ENCODE data around the gene PYGB.
A peak's percentile ranks its signal among the peaks of the same experiment; 100 is the strongest.

Gene PYGB

DNA sequence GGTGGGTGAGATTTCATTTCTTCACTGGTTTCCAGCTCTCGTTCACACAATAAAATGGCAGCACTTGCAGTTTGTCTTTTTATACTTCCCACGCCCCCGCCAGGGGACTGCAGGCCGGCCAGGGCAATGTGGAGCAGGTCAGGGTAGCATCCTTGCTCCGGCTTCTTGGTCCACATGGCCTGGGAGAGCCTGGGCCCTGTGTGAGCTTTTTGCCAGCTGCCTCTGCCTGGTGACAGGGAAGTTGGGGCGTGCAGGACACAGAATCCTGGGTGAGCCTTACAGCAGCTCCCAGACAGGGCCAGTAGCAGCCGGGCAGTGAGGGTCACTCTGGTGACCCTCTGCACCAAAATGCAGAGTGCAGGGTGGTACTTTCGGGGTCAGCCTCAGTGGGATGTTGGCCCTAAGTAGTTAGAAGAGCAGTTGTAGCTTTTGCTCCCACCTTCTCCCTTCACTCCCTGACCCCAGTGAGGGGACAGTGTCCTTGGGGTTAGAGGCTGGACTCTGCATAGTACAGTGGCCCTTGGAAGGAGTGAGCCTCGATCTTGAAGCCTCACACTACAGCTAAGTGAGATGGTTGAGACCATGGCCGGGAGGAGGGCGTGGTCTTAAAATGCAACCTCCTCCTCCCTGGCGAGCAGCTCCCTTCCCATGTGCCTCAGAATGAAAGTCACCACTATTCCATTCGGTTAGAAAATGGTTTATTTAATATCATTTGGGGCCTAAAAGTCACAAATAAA lies 23.8 kb downstream of the PYGB start:
- DNase-seq (ENCODE audit: low spot score) = no peak

DNA sequence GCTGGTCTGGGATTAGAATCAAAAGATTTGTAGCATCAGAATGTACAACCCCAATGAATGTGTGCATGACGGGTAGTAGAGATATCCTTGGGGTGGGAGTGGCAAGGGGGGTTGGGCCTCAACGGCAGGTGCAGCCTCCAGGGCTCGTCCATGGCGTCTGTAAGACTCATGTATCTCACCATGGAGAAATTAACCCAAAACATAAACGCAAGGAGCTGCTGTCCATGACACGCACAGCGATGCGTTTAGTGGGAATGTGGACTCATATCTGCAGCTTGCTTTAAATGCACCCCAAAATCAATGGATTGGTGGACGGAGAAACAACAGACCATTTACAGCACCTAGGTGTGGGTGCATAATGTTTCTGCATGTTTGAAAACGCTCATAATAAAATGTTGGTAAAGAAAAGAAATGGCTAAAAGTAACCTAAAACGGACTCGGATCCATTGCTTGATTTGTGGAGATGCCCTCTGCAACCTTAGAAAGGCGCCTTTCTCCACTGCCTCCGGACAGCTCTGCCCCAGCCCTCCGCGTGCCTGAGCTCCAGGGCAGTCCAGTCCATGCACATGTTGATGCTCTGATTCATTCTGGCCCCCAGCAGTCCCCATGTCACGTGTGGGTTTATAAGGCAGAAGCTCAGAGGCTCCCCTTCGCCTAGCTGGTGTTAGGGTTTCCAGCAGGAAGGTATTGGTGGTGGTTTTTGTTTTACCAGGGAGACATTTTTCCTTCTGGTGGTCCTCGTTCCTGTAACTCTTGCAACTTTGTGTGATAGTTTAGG lies 24.5 kb downstream of the PYGB start:
- no peak for DNase-seq (ENCODE audit: low spot score)

DNA sequence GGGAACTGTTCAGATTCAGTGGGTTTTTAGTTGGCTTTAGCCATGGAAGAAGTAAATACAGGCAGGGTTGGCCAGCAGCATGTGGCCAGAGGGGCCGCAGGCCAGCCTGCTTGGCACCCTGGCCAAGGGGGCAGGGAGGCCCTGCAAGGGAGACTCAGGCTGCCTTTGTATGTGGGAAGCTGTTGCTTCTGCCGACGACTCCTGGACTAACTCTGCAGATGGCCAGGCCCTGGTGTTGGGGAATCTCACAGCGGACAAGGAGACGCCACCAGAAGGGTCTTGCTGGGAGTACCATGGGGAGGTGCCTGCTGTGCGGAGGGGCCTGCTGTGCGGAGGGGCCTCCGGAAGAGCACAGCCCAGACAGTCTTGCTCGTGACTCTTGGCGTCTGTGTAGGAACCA lies 25.2 kb downstream of the PYGB start:
- no peak for DNase-seq (ENCODE audit: low spot score)

DNA sequence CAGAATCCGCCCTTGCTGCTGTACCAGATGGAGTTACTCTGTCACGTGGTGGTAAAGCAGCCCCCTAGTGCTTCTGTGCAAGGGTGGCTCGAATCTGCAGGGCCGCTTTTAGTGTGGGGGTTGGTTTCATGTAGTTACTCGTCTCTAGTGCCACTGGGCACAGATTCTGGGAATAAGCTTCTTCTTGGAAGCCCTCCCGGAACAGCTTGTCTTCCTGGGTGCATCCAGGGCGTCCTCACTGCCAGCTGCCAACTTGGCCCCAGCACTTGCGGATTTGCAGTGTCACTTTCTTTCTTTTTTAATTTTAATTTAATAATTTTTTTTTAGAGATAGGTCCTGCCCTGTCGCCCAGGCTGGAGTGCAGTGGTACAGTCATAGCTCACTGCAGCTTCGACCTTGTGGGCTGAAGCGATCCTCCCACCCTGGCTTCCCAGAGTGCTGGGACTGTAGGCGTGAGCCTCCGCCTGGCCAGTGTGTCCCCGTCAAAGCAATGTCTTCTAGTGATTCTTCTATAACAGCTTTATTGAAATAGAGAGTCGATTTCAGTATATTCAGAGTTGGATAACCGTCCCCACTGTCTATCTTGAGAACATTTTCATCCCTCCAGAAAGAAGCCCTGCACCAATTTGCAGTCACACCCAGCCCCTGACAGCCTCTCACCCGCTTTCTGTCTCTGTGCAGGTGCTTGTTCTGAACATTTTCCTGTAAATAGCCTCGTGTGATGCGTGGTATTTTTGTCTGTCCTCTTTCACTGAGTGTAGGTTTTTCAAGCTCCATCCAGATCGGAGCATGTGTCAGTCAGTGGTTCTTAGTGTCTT lies 25.9 kb downstream of the PYGB start:
- no peak for DNase-seq (ENCODE audit: low spot score)

DNA sequence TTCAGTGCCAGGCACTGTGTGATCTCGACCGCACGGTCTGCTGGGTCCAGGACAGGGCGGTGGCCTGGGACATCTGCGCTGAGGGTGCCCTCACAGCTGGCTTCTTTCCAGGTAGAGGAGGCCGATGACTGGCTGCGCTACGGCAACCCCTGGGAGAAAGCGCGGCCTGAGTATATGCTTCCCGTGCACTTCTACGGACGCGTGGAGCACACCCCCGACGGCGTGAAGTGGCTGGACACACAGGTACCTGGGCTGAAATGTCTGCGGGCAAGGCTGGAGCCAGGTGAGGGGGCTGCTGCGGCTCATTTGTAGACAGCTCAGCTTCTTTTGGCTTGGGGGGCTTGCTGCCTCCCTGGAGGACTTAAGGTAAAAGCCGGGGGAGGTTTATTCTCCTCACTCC lies 26.6 kb downstream of the PYGB start:
- no peak for DNase-seq (ENCODE audit: low spot score)

DNA sequence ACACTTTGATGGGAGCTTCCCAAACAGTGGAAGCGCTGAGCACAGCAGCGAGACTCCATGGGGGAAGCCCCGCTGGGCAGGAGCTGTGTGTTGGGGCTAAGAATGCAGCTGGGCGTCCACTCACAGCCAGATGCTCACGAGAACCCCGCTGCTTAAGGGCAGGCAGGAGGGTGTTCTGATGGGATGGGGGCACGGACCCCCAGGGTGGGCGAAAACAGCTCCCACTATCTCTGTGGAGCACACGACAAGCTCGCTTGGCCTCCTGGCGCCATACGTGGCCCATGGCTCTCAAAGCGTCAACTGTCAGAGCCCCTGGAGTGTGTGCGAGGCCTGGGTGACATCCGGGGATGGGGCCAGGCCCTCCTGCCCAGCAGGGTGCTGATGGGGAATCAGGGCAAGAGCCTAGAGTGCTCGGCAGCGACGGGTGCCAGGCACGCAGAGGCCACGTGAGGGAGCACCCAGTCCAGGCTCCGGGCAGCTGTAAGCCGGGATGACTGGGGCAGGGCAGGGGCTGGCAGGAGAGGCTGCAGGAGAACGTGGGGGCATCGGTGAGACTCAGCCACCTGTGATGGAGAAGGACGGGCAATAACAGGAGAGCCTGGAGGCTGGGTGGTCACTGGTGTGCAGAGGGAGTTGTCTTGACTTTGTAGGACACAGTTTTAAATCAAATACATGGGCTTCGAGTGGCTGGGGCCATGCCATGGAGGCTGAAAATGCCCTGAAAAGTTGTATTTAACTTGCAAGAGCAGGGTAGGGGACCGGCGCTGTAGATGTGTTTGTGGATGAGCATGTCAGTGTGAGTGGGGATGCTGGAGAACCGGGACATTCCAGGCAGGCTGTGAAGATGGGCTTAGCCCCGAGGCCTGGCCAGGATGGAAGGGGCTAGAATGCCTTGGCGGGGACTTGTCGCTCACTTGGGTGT lies 27.3 kb downstream of the PYGB start:
- DNase-seq (ENCODE audit: low spot score) = no peak

DNA sequence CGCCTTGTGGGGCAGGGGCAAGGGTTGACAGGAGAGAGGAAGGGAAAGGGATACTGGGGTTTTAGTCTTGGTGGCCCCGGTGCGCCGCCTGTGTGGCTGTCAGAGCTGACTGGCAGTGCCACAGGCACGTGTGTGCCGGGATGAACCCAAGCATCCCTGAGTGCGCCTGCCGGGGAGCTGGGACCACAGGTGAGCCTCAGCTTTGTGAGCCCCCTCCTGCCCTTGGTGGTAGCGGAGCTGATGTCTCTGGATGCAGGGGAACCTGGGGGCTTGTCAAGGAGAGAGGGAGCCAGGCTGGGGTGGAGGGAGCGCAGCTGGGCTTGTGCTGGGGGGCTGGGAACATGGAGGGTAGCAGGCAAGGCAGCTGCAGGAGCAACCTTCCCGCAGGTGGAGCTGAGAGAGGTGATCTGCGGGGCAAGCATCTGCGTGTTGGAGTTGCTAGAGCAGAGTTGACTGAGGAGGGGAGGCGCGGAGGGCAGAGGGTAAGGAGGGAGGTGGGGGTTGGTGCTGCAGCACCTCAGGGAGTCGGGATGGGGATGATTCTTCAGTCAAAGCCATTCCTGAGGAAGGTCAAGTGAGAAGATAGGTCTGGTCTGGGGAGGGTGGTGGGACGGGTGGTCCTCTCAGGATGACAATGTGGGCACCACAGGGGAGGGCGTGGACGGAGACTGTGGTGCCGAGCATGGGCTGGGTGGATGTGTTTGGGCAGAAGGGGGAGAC lies 28.1 kb downstream of the PYGB start:
- no peak for DNase-seq (ENCODE audit: low spot score)

DNA sequence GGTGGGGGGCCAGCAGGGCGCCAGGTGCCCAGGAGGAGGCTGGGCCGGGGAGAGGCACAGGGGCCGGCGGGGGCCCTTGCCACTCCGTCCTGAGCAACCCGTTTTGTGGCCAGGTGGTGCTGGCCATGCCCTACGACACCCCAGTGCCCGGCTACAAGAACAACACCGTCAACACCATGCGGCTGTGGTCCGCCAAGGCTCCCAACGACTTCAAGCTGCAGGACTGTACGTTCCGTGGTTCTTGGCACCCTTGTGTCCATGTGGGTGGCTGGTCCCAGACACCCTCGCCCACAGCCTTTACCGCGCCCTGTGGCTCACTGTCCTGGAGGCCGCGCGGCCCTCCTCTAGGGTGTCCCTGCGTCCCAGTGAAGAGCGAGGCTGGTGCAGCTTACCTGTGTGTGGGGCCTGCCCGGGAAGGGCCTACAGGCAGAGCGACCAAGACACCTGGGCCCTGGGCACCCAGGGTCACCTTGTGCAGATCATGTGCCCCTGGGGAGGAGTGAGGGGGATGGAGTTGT lies 28.7 kb downstream of the PYGB start:
- DNase-seq (ENCODE audit: low spot score) = no peak

DNA sequence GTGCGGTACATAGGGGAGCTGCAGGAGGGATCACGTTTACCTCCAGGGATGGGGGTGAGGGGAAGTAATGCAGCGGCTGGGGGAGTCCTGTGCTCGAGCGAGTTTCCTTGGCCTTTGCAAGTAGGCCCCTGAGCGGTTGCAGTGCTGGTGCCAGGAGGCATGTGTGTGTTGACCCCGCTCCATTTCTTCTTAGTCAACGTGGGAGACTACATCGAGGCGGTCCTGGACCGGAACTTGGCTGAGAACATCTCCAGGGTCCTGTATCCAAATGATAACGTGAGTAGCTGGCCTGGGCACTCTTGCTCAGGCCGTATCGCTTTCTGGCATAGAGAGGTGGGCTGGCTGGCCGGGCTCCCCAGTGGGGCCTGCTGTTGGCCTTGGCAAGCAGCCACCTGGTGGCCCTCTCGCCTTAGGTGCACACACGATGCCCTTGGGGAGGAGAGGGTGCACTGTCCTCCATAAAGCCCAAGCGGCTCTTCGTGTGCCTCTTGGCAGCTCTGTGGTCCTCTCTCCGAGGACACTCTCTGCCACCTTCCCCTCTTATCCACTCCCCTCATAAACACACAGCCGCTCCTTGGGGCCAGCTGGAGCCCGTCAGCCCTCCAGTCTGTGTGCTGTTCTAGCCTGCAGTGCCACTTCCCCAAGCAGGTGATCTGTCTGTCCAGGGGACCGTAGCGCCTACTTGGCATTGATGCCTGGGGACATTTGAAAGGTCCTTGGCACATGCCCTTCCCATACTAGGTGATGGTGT lies 29.3 kb downstream of the PYGB start:
- no peak for DNase-seq (ENCODE audit: low spot score)

DNA sequence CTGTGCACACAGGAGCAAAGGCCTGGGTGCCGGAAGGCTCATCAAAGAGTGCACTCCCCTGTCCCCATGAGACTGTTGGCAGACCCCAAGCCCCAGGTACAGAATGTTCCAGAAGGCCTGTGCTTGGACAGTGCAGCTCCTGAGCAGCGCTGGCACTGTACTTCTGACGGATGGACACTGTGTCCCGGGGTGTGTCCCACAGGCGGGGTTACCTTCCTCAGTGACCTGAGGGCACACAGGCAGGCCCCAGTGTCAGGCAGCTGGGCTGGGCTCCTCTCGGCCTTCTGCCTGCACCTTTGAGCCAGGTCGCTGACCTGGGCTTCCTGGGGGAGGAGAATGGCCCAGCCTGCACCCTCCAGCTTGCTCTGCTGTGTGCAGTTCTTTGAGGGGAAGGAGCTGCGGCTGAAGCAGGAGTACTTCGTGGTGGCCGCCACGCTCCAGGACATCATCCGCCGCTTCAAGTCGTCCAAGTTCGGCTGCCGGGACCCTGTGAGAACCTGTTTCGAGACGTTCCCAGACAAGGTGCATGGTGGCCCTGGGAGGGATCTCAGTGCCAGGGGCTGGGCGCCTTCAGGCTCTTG lies 30.1 kb downstream of the PYGB start:
- no peak for DNase-seq (ENCODE audit: low spot score)

DNA sequence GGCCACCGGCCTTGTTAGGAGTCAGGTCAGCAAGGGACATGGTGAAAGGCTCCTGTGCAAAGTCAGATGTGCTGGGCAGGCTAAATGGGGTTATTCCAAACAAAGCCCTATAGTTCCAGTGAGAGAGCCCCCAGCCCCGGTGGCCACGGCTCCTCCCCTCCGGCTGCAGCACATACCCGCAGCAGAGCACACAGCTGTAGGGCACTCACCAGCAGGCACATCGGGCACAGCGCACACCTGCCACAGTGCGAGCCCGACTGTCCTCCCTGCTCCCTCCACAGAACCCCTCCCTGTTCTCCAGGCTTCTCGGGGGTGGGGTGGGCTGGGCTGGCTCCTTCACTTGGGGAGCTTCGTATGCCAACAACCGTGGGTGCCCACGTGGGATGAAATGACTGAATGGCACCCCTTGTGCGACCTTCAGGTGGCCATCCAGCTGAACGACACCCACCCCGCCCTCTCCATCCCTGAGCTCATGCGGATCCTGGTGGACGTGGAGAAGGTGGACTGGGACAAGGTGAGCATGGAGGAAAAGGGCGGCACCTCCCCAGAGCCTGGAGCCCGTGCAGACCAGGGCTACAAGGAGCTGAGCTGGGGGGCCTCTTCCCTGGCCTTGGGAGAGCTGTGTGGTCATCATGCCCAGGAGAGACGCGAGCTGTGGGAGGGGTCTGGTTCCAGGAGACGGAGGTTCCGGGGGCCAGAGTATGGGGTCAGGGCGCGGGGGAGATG lies 30.9 kb downstream of the PYGB start:
- no peak for DNase-seq (ENCODE audit: low spot score)

DNA sequence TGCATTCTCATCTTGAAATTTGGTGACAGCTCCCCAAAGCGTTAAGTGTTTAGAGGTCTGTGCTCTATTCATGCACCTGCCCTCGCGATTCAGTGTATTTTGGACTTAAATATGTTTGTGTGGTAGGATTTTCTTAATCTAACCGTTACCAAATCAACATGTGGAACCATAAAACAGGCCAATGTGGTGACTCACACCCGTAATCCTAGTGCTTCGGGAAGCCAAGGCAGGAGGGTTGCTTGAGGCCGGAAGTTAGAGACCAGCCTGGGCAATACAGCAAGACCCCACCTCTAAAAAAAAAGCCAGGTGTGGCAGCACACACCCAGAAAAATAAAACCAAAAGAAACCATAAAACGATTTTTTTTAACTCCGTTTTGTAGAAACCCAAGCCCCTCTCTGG lies 31.5 kb downstream of the PYGB start:
- peak; percentile 35 for DNase-seq (ENCODE audit: low spot score)

DNA sequence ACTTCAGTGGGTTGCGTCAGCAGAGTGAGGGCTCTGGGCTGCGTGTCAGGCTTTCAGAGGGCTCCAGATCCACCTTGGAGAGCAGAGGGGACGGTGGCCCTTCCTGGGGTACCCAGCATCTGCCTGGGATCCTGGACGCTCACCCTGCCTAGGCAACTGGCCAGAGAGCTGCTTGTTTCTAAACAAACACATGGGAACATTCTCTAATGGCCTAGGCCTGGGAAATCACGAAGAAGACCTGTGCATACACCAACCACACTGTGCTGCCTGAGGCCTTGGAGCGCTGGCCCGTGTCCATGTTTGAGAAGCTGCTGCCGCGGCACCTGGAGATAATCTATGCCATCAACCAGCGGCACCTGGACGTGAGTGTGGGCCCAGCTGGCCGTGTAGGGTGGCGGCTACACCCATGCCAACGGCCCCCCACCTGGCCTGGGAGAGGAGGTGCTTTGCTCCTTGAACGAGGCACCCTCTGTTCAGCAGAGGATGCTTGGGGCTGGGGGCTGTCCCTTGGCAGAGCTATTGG lies 32.2 kb downstream of the PYGB start:
- DNase-seq (ENCODE audit: low spot score) = peak; percentile 75

DNA sequence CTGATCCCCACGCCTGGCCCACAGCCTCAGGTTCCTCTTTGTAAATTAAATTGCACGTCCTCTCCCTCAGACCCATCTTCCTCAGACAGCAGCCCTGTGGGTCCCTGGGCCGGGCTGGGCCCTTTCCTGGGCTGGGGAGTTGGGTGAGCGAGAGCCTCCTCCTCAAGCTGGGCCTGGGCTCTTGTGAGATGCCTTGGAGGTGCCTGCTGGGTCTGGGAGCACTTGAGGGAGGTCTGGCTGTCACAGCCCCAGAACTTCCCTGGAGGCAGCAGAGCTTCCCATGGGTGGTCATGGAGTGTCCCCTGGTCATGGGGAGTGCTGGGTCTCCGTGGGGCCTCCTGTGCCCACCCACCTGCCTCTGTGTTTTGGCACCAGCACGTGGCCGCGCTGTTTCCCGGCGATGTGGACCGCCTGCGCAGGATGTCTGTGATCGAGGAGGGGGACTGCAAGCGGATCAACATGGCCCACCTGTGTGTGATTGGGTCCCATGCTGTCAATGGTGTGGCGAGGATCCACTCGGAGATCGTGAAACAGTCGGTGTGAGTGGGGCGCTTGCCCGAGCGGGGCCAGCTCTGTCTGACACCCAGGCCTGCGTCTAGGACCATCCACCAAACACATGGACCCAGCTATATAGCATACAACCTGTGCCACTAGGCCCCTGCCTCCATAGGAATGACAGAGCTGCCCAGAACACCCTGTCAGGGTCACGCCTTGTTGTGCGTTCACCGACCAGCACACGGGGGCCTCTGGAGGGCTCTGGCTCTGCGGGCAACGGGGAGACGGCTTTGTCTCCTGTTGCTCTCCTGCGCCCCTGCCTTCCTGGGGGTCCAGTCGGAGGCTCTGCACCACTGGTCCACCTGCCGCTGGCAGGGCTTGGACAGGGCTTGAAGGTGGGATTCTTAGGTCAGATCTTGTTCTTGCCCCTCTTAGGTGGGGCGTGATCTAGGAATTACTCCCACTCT lies 33.0 kb downstream of the PYGB start:
- no peak for DNase-seq (ENCODE audit: low spot score)

DNA sequence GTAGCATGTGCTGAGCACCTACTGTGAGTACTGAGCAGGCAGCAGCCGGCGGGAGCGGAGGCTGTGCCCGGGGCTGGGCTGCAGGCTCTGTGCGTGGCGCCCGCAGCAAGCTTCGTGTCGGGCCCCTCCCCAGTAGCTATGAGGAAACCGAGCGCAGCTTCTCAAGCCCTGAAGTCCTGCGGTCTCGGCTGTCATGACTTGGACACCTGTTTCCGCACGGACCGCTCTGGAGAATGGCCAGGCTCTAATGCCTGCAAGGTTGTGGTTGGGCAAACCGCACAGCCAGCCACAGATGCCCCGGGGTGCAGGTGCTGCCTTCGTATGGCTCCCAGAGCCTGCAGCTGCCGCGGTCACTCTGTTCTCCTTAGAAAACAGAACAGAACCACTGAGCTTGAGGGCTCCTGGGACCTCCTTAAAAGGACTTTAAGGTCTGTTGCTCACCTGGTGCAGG lies 33.7 kb downstream of the PYGB start:
- DNase-seq (ENCODE audit: low spot score) = peak; percentile 96

DNA sequence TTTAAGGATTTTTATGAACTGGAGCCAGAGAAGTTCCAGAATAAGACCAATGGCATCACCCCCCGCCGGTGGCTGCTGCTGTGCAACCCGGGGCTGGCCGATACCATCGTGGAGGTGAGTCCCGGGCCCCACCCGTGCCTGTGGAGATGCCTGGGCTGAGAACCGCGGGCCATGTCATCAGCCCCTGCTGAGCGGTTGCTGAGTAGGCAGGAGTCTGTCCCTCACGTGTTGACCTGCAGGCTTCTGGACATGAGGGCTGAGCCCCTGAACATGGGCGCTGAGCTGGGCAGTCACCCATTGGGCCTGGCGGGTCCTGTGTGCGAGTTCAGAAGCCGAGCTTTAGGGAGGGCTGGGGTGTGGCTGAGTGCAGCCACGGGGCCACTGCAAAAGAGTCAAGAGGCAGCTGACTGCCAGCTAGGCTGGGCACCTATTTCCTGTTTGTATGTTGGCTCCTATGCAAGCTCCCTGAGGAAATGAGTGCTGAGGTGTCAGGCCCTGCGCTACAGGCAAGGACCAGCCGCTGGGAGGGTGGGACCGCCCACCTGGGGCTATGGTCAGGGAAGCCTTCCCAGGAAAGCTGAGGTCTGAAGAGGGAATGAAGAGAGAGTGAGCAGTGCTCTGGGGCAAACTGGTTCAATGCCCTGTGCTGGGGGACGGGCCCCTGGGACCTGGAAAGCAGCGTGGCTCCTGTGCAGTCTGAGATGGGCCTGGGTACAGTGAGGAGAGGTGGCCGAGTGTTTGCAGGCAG lies 34.3 kb downstream of the PYGB start:
- peak; percentile 43 for DNase-seq (ENCODE audit: low spot score)

DNA sequence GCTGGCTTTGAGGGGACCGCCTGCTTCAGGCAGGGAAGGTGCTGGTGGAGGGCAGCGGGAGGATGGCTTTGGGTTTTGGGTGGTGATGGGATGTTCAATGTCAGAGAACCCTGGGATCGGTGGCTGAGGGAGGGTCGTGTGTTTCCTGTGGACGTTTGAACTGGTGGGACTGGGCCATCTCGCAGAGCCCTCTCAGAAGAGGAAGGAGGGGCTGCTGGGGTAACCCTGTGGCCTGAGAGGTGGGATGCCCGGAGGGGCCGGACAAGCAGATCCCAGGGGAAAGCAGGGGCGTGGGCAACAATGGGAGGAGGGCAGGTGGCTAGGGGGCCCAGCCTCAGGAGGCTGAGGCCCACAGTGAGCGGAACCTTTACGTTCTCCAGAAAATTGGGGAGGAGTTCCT lies 34.9 kb downstream of the PYGB start:
- DNase-seq (ENCODE audit: low spot score) = no peak
